Measurements from ENCODE around the gene SLC24A1. TPM values are rescaled to one million over a fixed set of nuclear protein-coding genes. Genes with fewer than 3 reads are reported as not detected.

The SLC24A1 gene
- total RNA-seq, 4 donors from 2014 or later, result 2.0 to 12.3 (median 8.8) TPM

DNA sequence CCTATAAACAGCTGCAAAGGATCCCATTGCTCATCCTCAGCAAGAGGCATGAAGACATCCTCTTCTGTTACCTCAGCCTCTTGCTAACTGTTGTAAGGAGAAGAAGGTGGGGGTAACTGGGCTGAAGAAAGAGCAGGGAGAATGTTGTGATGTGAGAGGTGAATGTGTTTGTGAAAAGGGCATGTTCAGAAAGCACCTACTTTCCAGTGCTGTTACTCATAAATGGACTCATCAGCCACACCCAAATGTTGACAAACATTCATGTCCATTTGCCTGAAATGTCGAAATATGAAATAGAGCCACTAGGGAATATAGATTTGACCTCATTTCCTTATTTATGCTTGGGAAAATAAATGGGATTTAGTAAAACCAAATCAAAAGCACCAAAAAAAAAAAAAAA is 12.6 kb downstream of the SLC24A1 start:
- H3K27me3 ChIP-seq, result no peaks in the 10 kb centered on the region
- TF ChIP-seq, protein P1, sequence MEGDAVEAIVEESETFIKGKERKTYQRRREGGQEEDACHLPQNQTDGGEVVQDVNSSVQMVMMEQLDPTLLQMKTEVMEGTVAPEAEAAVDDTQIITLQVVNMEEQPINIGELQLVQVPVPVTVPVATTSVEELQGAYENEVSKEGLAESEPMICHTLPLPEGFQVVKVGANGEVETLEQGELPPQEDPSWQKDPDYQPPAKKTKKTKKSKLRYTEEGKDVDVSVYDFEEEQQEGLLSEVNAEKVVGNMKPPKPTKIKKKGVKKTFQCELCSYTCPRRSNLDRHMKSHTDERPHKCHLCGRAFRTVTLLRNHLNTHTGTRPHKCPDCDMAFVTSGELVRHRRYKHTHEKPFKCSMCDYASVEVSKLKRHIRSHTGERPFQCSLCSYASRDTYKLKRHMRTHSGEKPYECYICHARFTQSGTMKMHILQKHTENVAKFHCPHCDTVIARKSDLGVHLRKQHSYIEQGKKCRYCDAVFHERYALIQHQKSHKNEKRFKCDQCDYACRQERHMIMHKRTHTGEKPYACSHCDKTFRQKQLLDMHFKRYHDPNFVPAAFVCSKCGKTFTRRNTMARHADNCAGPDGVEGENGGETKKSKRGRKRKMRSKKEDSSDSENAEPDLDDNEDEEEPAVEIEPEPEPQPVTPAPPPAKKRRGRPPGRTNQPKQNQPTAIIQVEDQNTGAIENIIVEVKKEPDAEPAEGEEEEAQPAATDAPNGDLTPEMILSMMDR (IDR thresholded peaks at IDR 0.05), result no peak
- TF ChIP-seq POLR2A (IDR thresholded peaks at IDR 0.05), result no peak
- H3K4me1 ChIP-seq, result peaks cover 0 to 5% of the 10 kb centered on the region in 2 donors
- no peak overlapping the region for H3K4me3 ChIP-seq
- no peak for DNase-seq
- intact Hi-C loops (cut with DNase I; ENCODE audit: low total_unique reads), result no loop called here
- no peak overlapping the region for H3K27ac ChIP-seq
- H3K36me3 ChIP-seq, result no peaks in the 10 kb centered on the region
- no peaks in the 10 kb centered on the region for H3K9me3 ChIP-seq

DNA sequence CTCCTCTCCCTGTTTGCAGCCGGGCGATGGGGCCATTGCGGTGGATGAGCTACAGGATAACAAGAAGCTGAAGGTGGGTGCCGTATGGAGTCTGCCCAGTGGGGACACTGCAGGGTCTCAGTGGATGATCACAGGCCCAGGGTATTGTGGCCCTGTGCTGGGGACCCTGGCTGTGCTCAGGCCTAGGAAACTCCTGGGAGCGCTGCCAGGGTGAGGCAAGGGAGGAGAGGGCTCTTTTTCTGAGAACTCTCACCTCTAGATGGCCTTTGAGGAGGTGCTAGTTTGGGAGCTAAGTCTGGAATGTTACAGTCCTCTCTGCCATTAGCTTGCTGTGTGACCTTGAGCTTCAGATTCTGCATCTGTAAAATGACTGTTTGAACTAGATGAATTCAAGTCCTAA is 16.4 kb downstream of the SLC24A1 start:
- Histone ChIP-seq H3K27me3 (no peaks in the 10 kb centered on the region), H3K27ac (no peak overlapping the region), H3K4me3 (no peak overlapping the region), H3K36me3 (no peaks in the 10 kb centered on the region), H3K4me1 (peaks cover 0 to 5% of the 10 kb centered on the region in 2 donors), H3K9me3 (no peaks in the 10 kb centered on the region)
- no peak for TF ChIP-seq POLR2A (IDR thresholded peaks at IDR 0.05)
- TF ChIP-seq, protein P1 (IDR thresholded peaks at IDR 0.05), result no peak
- intact Hi-C loops (cut with DNase I; ENCODE audit: low total_unique reads), result no loop called here
- DNase-seq, result no peak

DNA sequence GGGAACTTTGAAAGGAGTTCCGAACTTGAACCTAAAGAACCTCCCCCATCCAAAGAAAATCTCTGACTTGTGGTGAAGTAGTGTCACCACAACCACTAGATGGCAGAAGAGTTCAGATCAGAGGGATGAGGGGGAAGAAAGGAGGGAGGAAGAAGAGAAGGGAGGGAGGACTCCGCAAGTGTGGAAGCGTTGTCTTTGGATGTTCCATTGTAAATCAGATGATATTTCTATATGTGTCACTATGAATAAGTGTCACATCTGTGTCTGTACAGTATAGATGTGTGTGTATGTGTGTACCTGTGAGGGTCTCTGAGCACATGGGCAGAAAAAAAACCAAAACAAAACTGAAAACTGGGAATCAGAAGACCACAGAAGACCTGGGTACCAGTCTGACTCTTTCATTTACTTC is 16.9 kb downstream of the SLC24A1 start:
- intact Hi-C loops (cut with DNase I; ENCODE audit: low total_unique reads), result no loop called here
- peak in 1 of 2 donors; percentile 31 for DNase-seq

DNA sequence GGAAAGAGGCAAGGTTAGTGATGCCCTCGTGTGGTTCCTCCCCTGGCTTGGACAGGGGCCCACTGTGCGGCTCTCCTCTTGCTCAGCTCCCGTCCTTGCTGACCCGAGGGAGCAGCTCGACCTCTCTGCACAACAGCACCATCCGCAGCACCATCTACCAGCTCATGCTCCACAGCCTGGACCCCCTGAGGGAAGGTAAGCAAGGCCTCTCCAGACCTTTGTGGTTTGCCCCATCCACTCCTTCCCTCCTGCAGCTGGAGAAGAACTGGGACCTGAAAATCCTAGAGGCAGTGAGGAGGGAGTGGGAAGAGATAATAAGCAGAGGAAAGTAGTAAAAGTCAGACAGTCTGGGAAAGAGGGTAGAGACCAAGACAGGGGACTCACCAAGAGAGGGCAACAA is 17.8 kb downstream of the SLC24A1 start:
- peaks cover 0 to 5% of the 10 kb centered on the region in 2 donors for H3K4me1 ChIP-seq
- H3K27ac ChIP-seq, result no peak overlapping the region
- DNase-seq, result no peak
- no peak for TF ChIP-seq POLR2A (IDR thresholded peaks at IDR 0.05)
- TF ChIP-seq, protein P1 (IDR thresholded peaks at IDR 0.05), result no peak
- intact Hi-C loops (cut with DNase I; ENCODE audit: low total_unique reads), result no loop called here
- no peaks in the 10 kb centered on the region for H3K9me3 ChIP-seq
- H3K36me3 ChIP-seq, result no peaks in the 10 kb centered on the region
- no peak overlapping the region for H3K4me3 ChIP-seq
- H3K27me3 ChIP-seq, result no peaks in the 10 kb centered on the region

More for the DNA sequence above, 16.9 kb downstream of the SLC24A1 start:
- H3K27ac ChIP-seq, result no peak overlapping the region
- no peaks in the 10 kb centered on the region for H3K27me3 ChIP-seq
- H3K4me1 ChIP-seq, result peaks cover 0 to 5% of the 10 kb centered on the region in 2 donors
- H3K36me3 ChIP-seq, result no peaks in the 10 kb centered on the region
- no peak overlapping the region for H3K4me3 ChIP-seq
- TF ChIP-seq, protein P1 (IDR thresholded peaks at IDR 0.05), result peak; percentile 76 to 84 (median 78)
- no peak for TF ChIP-seq POLR2A (IDR thresholded peaks at IDR 0.05)
- H3K9me3 ChIP-seq, result no peaks in the 10 kb centered on the region

DNA sequence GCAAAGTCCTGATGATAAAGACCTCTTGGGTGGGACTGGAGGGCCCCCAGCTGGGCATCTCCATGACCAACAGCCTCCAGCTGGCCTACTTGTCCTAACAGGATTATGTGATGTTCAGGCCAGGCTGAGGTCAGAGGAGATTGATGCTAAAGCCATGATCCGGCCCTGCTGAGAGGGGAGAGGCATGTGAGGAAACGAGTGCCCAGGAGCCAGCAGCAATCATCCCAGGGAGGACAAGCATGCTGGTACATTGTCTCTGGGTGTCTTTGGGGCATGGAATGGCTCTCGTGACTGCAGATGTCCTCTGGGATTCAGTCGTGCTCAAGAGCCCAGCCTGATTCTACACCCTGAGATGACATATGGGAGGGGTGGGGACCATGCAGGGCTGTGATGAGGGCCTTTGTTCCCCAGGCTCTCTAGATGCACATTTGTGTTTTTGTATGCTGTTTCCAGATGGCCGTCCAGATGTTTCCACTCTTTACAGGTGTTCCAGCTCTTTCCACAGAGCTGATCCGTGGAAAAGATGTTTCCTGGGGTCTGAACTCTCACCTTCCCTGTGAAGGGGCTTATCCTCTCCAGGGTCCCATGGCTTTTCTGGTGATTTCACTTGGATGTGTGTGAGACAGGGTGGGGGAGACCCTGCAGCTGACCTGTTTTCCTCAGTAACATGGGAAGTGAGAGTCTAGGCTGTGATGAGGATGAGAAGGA is 20.2 kb downstream of the SLC24A1 start:
- Histone ChIP-seq H3K4me3 (no peak overlapping the region), H3K9me3 (no peaks in the 10 kb centered on the region), H3K4me1 (peaks cover 0 to 5% of the 10 kb centered on the region in 2 donors), H3K27me3 (no peaks in the 10 kb centered on the region), H3K36me3 (no peaks in the 10 kb centered on the region), H3K27ac (no peak overlapping the region)
- TF ChIP-seq, protein P1 (IDR thresholded peaks at IDR 0.05), result no peak
- DNase-seq, result no peak
- intact Hi-C loops (cut with DNase I; ENCODE audit: low total_unique reads), result no loop called here
